DOHH2 (cell line): ENCODE results near the gene CDK5RAP2.

Experiments
- CTCF ChIP-seq: fragments of 200-600 bp; sonication (generic); IDR thresholded peaks from one replicate; pipeline ENCODE4 v1.5.1; 2014; ENCODE audit warnings: antibody characterized with exemption, mild to moderate bottlenecking, low read depth, low read length; ENCODE audit not compliant: poor library complexity, severe bottlenecking
- EZH2phosphoT487 ChIP-seq: fragments of 200-600 bp; sonication (generic); IDR thresholded peaks from 2 replicates; pipeline ENCODE4 v1.6.1; 2017; ENCODE audit warnings: borderline replicate concordance, mild to moderate bottlenecking, antibody characterized with exemption, low read length, moderate library complexity, mixed read lengths

- TF ChIP-seq CTCF (no peak), EZH2phosphoT487 (no peak)
Measured at GRCh38 chr9:120362446-120362845, 217.5 kb downstream of the CDK5RAP2 start.
